Activated CD4-positive, alpha-beta T cell treated with anti-CD3 and anti-CD28 coated beads, Interleukin-10, Interleukin-2, amounts not matched to agents 100 ng/mL and 50 ng/mL, durations not matched to agents 16 hours and 8 hours (primary cell): ENCODE measurements around the gene ERC2.

Experiments used
- DNase-seq: peaks from one replicate; pipeline ENCODE4 v3.0.0-alpha.2; 2020

Gene ERC2

GRCh38 chr3:55492976-55493375, 975.3 kb downstream of the ERC2 start:
- DNase-seq, result no peak

- no peak for DNase-seq
Measured at GRCh38 chr3:55491296-55491816, 976.9 kb downstream of the ERC2 start.

- DNase-seq, result no peak
Measured at GRCh38 chr3:55490276-55490913, 977.9 kb downstream of the ERC2 start.

- no peak for DNase-seq
Measured at GRCh38 chr3:55489798-55490132, 978.5 kb downstream of the ERC2 start.

- DNase-seq, result peak; percentile 32
Measured at GRCh38 chr3:55488398-55489055, 979.7 kb downstream of the ERC2 start.

GRCh38 chr3:55487381-55488241, 980.7 kb downstream of the ERC2 start:
- no peak for DNase-seq

GRCh38 chr3:55486857-55487380, 981.3 kb downstream of the ERC2 start, which contains the start of gene WNT5A:
Gene WNT5A (minus strand): TSS chr3:55487306. CDS start chr3:55486985, 321 bp downstream.
- no peak for DNase-seq

GRCh38 chr3:55486101-55486856, 982.0 kb downstream of the ERC2 start:
- no peak for DNase-seq

- peak; percentile 66 for DNase-seq
Measured at GRCh38 chr3:55484801-55485791, 983.2 kb downstream of the ERC2 start.

GRCh38 chr3:55484191-55484689, 984.0 kb downstream of the ERC2 start:
- no peak for DNase-seq

GRCh38 chr3:55483196-55484095, 984.8 kb downstream of the ERC2 start:
- DNase-seq, result no peak

GRCh38 chr3:55482496-55483195, 985.6 kb downstream of the ERC2 start:
- DNase-seq, result no peak

- no peak for DNase-seq
Measured at GRCh38 chr3:55481744-55482495, 986.3 kb downstream of the ERC2 start.

- no peak for DNase-seq
Measured at GRCh38 chr3:55480911-55481743, 987.1 kb downstream of the ERC2 start.

GRCh38 chr3:55477306-55478303, 990.7 kb downstream of the ERC2 start:
- no peak for DNase-seq

- DNase-seq, result no peak
Measured at GRCh38 chr3:55476515-55476914, 991.8 kb downstream of the ERC2 start.
